Measurements from ENCODE around the gene TRERF1.

DNA sequence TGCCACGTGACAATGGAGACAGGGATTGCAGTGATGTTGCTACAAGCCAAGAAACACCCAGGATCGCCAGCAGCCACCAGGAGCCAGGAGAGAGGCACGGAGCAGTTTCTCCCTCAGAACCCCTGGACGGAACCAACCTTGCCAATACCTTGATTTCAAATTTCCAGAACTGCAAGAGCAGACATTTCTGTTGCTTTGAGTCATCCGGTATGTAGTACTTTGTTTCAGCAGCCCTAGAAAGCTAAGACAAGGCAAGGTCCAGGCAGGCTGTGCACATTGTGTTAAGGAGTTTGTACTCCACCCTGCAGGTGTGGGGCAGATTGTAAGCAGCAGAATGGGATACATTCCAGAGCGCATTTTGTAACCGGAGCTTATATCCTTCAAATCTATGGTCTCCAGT is 48.3 kb downstream of the TRERF1 start:
- TF ChIP-seq, protein P1, sequence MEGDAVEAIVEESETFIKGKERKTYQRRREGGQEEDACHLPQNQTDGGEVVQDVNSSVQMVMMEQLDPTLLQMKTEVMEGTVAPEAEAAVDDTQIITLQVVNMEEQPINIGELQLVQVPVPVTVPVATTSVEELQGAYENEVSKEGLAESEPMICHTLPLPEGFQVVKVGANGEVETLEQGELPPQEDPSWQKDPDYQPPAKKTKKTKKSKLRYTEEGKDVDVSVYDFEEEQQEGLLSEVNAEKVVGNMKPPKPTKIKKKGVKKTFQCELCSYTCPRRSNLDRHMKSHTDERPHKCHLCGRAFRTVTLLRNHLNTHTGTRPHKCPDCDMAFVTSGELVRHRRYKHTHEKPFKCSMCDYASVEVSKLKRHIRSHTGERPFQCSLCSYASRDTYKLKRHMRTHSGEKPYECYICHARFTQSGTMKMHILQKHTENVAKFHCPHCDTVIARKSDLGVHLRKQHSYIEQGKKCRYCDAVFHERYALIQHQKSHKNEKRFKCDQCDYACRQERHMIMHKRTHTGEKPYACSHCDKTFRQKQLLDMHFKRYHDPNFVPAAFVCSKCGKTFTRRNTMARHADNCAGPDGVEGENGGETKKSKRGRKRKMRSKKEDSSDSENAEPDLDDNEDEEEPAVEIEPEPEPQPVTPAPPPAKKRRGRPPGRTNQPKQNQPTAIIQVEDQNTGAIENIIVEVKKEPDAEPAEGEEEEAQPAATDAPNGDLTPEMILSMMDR (IDR thresholded peaks at IDR 0.05) = no peak
- no peak for TF ChIP-seq POLR2A (IDR thresholded peaks at IDR 0.05)

Measured in testis (tissue), 2 donors.